HepG2 (cell line): ENCODE data around the gene SAP25. TPM values are rescaled to one million over a fixed set of nuclear protein-coding genes. Genes with fewer than 3 reads are reported as not detected.

ENCODE experiments used
- CEBPB ChIP-seq: IDR thresholded peaks from 2 replicates; pipeline ENCODE4 v1.6.1; 2011; ENCODE audit warnings: low read depth, low read length, improper control_type of control experiment, borderline replicate concordance
- CREB1 ChIP-seq, 2 experiments: fragments of 450-650 bp in 1 of 2; IDR thresholded peaks; 2 replicates each; pipeline ENCODE4 v1.6.1; 2016 to 2017; ENCODE audit warnings: control low read depth in 1 of 2, mild to moderate bottlenecking in 1 of 2, missing compliant biosample characterization in 1 of 2, missing genetic modification characterization in 1 of 2
- FOSL2 ChIP-seq: sonication (generic); formaldehyde crosslinking; IDR thresholded peaks from 2 replicates; pipeline ENCODE4 v1.4.0; 2020; ENCODE audit warnings: missing genetic modification reagents
- HMGA1 ChIP-seq: sonication (generic); formaldehyde crosslinking; conservative IDR thresholded peaks from 2 replicates; pipeline ENCODE4 v1.4.0; 2020; ENCODE audit warnings: missing genetic modification reagents
- ISL2 ChIP-seq: sonication (generic); formaldehyde crosslinking; IDR thresholded peaks from 2 replicates; pipeline ENCODE4 v1.5.0; 2020; ENCODE audit warnings: missing genetic modification reagents
- KLF15 ChIP-seq: sonication (generic); formaldehyde crosslinking; IDR thresholded peaks from 2 replicates; pipeline ENCODE4 v1.8.1; 2023; ENCODE audit warnings: borderline replicate concordance, mild to moderate bottlenecking, inconsistent platforms, missing genetic modification reagents, mixed read lengths
- MEIS1 ChIP-seq: sonication (generic); formaldehyde crosslinking; IDR thresholded peaks from 2 replicates; pipeline ENCODE4 v1.9.0; 2021; ENCODE audit warnings: mild to moderate bottlenecking, missing genetic modification reagents, moderate library complexity, borderline replicate concordance
- MXI1 ChIP-seq: IDR thresholded peaks from 3 replicates; pipeline ENCODE4 v1.6.1; 2012; ENCODE audit warnings: low read depth, low read length, inconsistent platforms, borderline replicate concordance
- NONO ChIP-seq, 2 experiments: fragments of 450-650 bp in 1 of 2; sonication (generic) in 1 of 2; formaldehyde crosslinking in 1 of 2; IDR thresholded peaks in 1 of 2; conservative IDR thresholded peaks in 1 of 2; 2 replicates each; pipeline versions ENCODE4 v1.6.1 to v1.8.0; 2017 to 2022; ENCODE audit warnings: mild to moderate bottlenecking in 1 of 2, missing genetic modification reagents in 1 of 2, moderate library complexity in 1 of 2
- PHF5A ChIP-seq: IDR thresholded peaks from one replicate; pipeline ENCODE4 v1.6.1; 2018; ENCODE audit warnings: low read depth, missing genetic modification reagents; ENCODE audit not compliant: unreplicated experiment
- RFX3 ChIP-seq: IDR thresholded peaks from 2 replicates; pipeline ENCODE4 v1.6.1; 2016; ENCODE audit warnings: missing biosample characterization, missing genetic modification reagents
- SP4 ChIP-seq: sonication (generic); formaldehyde crosslinking; IDR thresholded peaks from 2 replicates; pipeline ENCODE4 v1.8.1; 2023; ENCODE audit warnings: mild to moderate bottlenecking, missing genetic modification reagents
- TAF1 ChIP-seq: sonication (generic); formaldehyde crosslinking; IDR thresholded peaks from 2 replicates; pipeline ENCODE4 v1.4.0; 2020; ENCODE audit warnings: missing genetic modification reagents
- THAP11 ChIP-seq: IDR thresholded peaks from 2 replicates; pipeline ENCODE4 v1.6.1; 2016; ENCODE audit warnings: missing biosample characterization, missing genetic modification reagents
- TOPORS ChIP-seq: sonication (generic); formaldehyde crosslinking; IDR thresholded peaks from 2 replicates; pipeline ENCODE4 v1.8.0; 2023; ENCODE audit warnings: mild to moderate bottlenecking, missing genetic modification reagents
- ZNF451 ChIP-seq: sonication (generic); formaldehyde crosslinking; IDR thresholded peaks from 2 replicates; pipeline ENCODE4 v1.5.0; 2020; ENCODE audit warnings: mild to moderate bottlenecking, missing genetic modification reagents
- ZNF747 ChIP-seq: sonication (generic); formaldehyde crosslinking; IDR thresholded peaks from 2 replicates; pipeline ENCODE4 v1.8.1; 2023; ENCODE audit warnings: missing genetic modification reagents, mild to moderate bottlenecking, borderline replicate concordance
- ZNF782 ChIP-seq: sonication (generic); formaldehyde crosslinking; IDR thresholded peaks from 2 replicates; pipeline ENCODE4 v1.4.0; 2020; ENCODE audit warnings: missing genetic modification reagents, mild to moderate bottlenecking, borderline replicate concordance
- ZSCAN25 ChIP-seq: sonication (generic); formaldehyde crosslinking; IDR thresholded peaks from 2 replicates; pipeline ENCODE4 v1.8.0; 2022; ENCODE audit warnings: mild to moderate bottlenecking, missing genetic modification reagents
- polyA plus RNA-seq, 8 experiments: library from polyadenylated mRNA; depleted of rRNA in 3 of 8; stranded (reverse) in 7 of 8; unstranded in 1 of 8; fragments of >200 nt; fragmentation: Illumina TruSeq in 4 of 8; extraction: Trizol in 4 of 8; gene quantifications; 2 replicates each; pipeline versions ENCODE4 v1.2.1 to v1.2.3, GENCODE V29; 2011 to 2016; ENCODE audit warnings: low read depth in 4 of 8, missing spikeins in 1 of 8, mixed read lengths in 1 of 8; ENCODE audit not compliant: insufficient read depth in 1 of 8
- total RNA-seq, 5 experiments: library from RNA; depleted of rRNA; stranded (reverse); fragments of >200 nt; fragmentation: Illumina TruSeq; extraction: Trizol; gene quantifications; 2 replicates each; pipeline ENCODE4 v1.2.3, GENCODE V29; 2016; ENCODE audit warnings: low read depth in 1 of 5
- TF ChIP-seq, protein P1 (sequence below): sonication (generic); formaldehyde crosslinking; IDR thresholded peaks from one replicate; pipeline ENCODE4 v1.5.1; 2020; ENCODE audit warnings: mild to moderate bottlenecking, missing genetic modification reagents; ENCODE audit errors: not compliant biosample characterization
- TF ChIP-seq, protein P2 (sequence below): sonication (generic); formaldehyde crosslinking; IDR thresholded peaks from 2 replicates; pipeline ENCODE4 v1.8.0; 2022; ENCODE audit warnings: mild to moderate bottlenecking, missing genetic modification reagents, moderate library complexity

SAP25 gene
- total and polyA plus RNA-seq, 2 of the 13 experiments (the other 11 are each of a cell fraction or from before 2014, with no cell fraction given), result 0.15 to 0.20 TPM

DNA sequence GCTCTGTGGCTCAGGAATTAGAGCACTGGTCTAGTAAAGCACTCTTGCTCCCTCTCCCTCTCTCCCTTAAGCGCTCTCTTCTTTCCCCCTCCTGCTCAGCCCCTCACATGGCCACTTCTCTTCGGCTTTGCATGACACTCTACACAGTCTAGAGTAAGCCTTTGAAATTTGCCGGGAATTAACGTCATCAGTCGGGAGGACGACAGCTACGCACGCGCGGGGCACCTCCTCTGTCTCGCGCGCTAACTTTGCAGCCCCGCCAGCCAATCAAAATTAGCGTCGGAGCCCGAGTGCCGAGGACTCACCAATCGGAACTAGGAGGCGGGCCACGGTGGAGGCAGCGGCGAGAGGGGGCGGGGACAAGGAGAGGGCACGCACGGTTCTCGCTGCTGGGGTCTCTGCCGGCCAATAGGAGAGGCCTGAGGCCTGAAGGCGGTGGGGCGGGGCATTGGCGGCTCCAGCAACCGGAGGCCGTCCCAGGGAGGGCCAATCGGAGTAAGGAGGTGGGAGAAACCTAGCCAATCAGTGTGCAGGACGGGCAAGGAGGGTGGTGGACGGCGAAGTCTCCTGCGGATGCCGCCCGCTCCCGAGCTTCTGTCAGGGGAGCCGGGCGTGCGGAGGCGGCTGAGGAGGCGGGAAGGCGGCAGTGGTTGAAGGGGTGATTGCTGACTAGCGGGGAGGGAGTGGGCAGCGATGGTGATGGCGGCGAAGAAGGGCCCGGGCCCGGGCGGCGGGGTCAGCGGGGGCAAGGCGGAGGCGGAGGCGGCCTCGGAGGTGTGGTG lies 34.9 kb downstream of the SAP25 start, which contains the start of gene AGFG2 (continued):
- TF ChIP-seq, protein P1, sequence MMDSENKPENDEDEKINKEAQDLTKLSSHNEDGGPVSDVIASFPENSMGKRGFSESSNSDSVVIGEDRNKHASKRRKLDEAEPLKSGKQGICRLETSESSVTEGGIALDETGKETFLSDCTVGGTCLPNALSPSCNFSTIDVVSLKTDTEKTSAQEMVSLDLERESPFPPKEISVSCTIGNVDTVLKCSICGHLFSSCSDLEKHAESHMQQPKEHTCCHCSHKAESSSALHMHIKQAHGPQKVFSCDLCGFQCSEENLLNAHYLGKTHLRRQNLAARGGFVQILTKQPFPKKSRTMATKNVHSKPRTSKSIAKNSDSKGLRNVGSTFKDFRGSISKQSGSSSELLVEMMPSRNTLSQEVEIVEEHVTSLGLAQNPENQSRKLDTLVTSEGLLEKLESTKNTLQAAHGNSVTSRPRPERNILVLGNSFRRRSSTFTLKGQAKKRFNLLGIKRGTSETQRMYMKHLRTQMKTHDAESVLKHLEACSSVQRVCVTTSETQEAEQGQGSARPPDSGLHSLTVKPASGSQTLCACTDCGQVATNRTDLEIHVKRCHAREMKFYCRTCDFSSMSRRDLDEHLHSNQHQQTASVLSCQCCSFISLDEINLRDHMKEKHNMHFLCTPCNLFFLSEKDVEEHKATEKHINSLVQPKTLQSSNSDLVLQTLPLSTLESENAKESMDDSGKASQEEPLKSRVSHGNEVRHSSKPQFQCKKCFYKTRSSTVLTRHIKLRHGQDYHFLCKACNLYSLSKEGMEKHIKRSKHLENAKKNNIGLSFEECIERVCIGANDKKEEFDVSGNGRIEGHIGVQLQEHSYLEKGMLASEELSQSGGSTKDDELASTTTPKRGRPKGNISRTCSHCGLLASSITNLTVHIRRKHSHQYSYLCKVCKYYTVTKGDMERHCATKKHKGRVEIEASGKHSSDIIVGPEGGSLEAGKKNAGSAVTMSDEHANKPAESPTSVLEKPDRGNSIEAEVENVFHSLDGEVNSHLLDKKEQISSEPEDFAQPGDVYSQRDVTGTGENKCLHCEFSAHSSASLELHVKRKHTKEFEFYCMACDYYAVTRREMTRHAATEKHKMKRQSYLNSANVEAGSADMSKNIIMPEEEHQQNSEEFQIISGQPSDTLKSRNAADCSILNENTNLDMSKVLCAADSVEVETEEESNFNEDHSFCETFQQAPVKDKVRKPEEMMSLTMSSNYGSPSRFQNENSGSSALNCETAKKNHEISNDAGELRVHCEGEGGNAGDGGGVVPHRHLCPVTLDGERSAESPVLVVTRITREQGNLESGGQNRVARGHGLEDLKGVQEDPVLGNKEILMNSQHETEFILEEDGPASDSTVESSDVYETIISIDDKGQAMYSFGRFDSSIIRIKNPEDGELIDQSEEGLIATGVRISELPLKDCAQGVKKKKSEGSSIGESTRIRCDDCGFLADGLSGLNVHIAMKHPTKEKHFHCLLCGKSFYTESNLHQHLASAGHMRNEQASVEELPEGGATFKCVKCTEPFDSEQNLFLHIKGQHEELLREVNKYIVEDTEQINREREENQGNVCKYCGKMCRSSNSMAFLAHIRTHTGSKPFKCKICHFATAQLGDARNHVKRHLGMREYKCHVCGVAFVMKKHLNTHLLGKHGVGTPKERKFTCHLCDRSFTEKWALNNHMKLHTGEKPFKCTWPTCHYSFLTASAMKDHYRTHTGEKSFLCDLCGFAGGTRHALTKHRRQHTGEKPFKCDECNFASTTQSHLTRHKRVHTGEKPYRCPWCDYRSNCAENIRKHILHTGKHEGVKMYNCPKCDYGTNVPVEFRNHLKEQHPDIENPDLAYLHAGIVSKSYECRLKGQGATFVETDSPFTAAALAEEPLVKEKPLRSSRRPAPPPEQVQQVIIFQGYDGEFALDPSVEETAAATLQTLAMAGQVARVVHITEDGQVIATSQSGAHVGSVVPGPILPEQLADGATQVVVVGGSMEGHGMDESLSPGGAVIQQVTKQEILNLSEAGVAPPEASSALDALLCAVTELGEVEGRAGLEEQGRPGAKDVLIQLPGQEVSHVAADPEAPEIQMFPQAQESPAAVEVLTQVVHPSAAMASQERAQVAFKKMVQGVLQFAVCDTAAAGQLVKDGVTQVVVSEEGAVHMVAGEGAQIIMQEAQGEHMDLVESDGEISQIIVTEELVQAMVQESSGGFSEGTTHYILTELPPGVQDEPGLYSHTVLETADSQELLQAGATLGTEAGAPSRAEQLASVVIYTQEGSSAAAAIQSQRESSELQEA (CRISPR knock-in tag), result peak; percentile 62
- TF ChIP-seq TAF1 (CRISPR knock-in tag) (peak; percentile 97), ZNF451 (CRISPR knock-in tag) (no peak; the same call in 1 of the 2 replicates), PHF5A (CRISPR knock-in tag) (peak; percentile 25), SP4 (CRISPR knock-in tag) (peak; percentile 98), NONO (IDR thresholded peaks at IDR 0.05) (no peak), NONO (CRISPR knock-in tag; conservative IDR thresholded peaks at IDR 0.05) (peak; percentile 70), MXI1 (peak; percentile 99), RFX3 (CRISPR knock-in tag) (no peak), TOPORS (CRISPR knock-in tag) (0 out of 2 replicates have a peak, but pooled peaks have one; percentile 30), MEIS1 (CRISPR knock-in tag) (peak; percentile 31; the same call in 1 of the 2 replicates), ZNF747 (no peak), ZNF782 (CRISPR knock-in tag) (no peak; the same call in 1 of the 2 replicates), CEBPB (no peak), FOSL2 (CRISPR knock-in tag) (peak; percentile 55), KLF15 (peak; percentile 74; the same call in 1 of the 2 replicates), HMGA1 (no peak), ISL2 (CRISPR knock-in tag) (no peak), THAP11 (CRISPR knock-in tag) (peak; percentile 67), CREB1 (IDR thresholded peaks at IDR 0.05) (peak; percentile 93), CREB1 (CRISPR knock-in tag; IDR thresholded peaks at IDR 0.05) (no peak), ZSCAN25 (0 out of 2 replicates have a peak, but pooled peaks have one; percentile 41)
- TF ChIP-seq, protein P2, sequence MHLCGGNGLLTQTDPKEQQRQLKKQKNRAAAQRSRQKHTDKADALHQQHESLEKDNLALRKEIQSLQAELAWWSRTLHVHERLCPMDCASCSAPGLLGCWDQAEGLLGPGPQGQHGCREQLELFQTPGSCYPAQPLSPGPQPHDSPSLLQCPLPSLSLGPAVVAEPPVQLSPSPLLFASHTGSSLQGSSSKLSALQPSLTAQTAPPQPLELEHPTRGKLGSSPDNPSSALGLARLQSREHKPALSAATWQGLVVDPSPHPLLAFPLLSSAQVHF (CRISPR knock-in tag), result 0 out of 2 replicates have a peak, but pooled peaks have one; percentile 46
